Vagina (tissue), 2 donors: ENCODE data around the gene COL1A2. TPM values are rescaled to one million over a fixed set of nuclear protein-coding genes. Genes with fewer than 3 reads are reported as not detected.
A peak's percentile ranks its signal among the peaks of the same experiment; 100 is the strongest.

Source experiments
- DNase-seq, 2 donors: peaks; one replicate each; pipeline ENCODE4 v3.0.0-alpha.2; 2017; ENCODE audit errors: extremely low spot score in 2 of 2
- H3K27ac ChIP-seq: fragments of 200-600 bp; sonication (generic); one replicate; pipeline ENCODE4 v1.5.1; 2019
- H3K27me3 ChIP-seq: fragments of 200-600 bp; sonication (generic); one replicate; pipeline ENCODE4 v1.5.1; 2019
- H3K36me3 ChIP-seq, 2 donors: fragments of 200-600 bp; sonication (generic); one replicate each; pipeline ENCODE4 v1.5.1; 2017 to 2019
- H3K4me1 ChIP-seq: fragments of 200-600 bp; sonication (generic); one replicate; pipeline ENCODE4 v1.5.1; 2019
- H3K4me3 ChIP-seq, 2 donors: fragments of 200-600 bp; sonication (generic); 1 replicate in 1 of 2; 2 replicates in 1 of 2; pipeline ENCODE4 v1.5.1; 2016 to 2019
- H3K9me3 ChIP-seq: fragments of 200-600 bp; sonication (generic); one replicate; pipeline ENCODE4 v1.5.1; 2019
- POLR2A ChIP-seq, 2 donors: fragments of 450-650 bp; IDR thresholded peaks; one replicate each; pipeline ENCODE4 v1.6.1; 2017; ENCODE audit warnings: antibody characterized with exemption in 2 of 2, mild to moderate bottlenecking in 2 of 2, moderate library complexity in 2 of 2
- POLR2AphosphoS5 ChIP-seq, 2 donors: sonication (generic); formaldehyde crosslinking; IDR thresholded peaks; one replicate each; pipeline ENCODE4 v1.9.0; 2017; ENCODE audit warnings: antibody characterized with exemption in 2 of 2, mild to moderate bottlenecking in 2 of 2, low read depth in 1 of 2; ENCODE audit not compliant: insufficient read depth in 1 of 2
- intact Hi-C: fragments of 100-400 bp; cut with DNase I; formaldehyde crosslinking; loops from one replicate; pipeline ENCODE4 v1.15.1; 2023
- total RNA-seq: library from RNA; depleted of rRNA; stranded (reverse); fragments of >200 nt; gene quantifications from one replicate; pipeline ENCODE4 v1.2.3, GENCODE V29; 2016
- TF ChIP-seq, protein P1 (sequence below), 3 experiments: fragments of 450-650 bp in 2 of 3; fragments of 200-600 bp in 1 of 3; sonication (generic) in 1 of 3; IDR thresholded peaks; one replicate each; pipeline ENCODE4 v1.5.1; 2017 to 2019; ENCODE audit warnings: antibody characterized with exemption in 3 of 3, mild to moderate bottlenecking in 2 of 3, moderate library complexity in 2 of 3

Gene COL1A2
- total RNA-seq, 1 donor from 2014 or later, result 199 TPM

DNA sequence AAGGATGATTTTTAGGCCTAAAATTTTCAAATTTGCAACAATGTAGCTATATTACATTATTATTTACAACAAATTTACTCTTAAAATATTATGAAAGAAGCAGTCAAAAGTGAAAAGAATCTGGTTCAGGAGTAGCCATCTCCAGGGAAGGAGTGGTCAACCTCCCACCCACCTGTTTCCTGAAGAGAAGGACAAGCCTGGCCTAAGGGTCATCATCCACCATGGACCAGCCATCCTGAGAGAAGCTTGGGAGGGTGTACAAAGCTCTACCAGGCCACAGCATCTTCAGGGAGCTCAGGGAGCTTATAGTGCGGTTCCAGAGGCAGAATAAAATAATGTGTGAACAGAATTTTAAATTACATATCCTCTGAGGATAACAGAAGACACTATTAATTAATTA lies 38.1 kb downstream of the COL1A2 start:
- H3K27ac ChIP-seq, result no peak overlapping the region
- H3K4me1 ChIP-seq, result no peaks in the 10 kb centered on the region
- no peaks in the 10 kb centered on the region for H3K27me3 ChIP-seq
- no peak for DNase-seq
- H3K36me3 ChIP-seq, result peaks cover 0 to 2% of the 10 kb centered on the region in 2 donors
- H3K9me3 ChIP-seq, result no peaks in the 10 kb centered on the region
- TF ChIP-seq, protein P1, sequence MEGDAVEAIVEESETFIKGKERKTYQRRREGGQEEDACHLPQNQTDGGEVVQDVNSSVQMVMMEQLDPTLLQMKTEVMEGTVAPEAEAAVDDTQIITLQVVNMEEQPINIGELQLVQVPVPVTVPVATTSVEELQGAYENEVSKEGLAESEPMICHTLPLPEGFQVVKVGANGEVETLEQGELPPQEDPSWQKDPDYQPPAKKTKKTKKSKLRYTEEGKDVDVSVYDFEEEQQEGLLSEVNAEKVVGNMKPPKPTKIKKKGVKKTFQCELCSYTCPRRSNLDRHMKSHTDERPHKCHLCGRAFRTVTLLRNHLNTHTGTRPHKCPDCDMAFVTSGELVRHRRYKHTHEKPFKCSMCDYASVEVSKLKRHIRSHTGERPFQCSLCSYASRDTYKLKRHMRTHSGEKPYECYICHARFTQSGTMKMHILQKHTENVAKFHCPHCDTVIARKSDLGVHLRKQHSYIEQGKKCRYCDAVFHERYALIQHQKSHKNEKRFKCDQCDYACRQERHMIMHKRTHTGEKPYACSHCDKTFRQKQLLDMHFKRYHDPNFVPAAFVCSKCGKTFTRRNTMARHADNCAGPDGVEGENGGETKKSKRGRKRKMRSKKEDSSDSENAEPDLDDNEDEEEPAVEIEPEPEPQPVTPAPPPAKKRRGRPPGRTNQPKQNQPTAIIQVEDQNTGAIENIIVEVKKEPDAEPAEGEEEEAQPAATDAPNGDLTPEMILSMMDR (IDR thresholded peaks at IDR 0.05), result no peak
- TF ChIP-seq POLR2A (IDR thresholded peaks at IDR 0.05) (no peak), POLR2AphosphoS5 (IDR thresholded peaks at IDR 0.05; ENCODE audit: insufficient read depth in 1 of 2, low read depth in 1 of 2) (no peak)
- no peak overlapping the region for H3K4me3 ChIP-seq
- intact Hi-C loops, result no loop called here

GRCh38 chr7:94433224-94433623 lies 38.5 kb downstream of the COL1A2 start:
- Histone ChIP-seq H3K27ac (no peak overlapping the region), H3K4me3 (no peak overlapping the region), H3K36me3 (no peaks in the 10 kb centered on the region), H3K27me3 (no peaks in the 10 kb centered on the region), H3K4me1 (no peaks in the 10 kb centered on the region), H3K9me3 (no peaks in the 10 kb centered on the region)
- intact Hi-C loops, result no loop called here
- DNase-seq, result no peak
- TF ChIP-seq, protein P1 (IDR thresholded peaks at IDR 0.05), result no peak
- TF ChIP-seq POLR2AphosphoS5 (IDR thresholded peaks at IDR 0.05; ENCODE audit: insufficient read depth in 1 of 2, low read depth in 1 of 2), result no peak
- TF ChIP-seq POLR2A (IDR thresholded peaks at IDR 0.05), result no peak

DNA sequence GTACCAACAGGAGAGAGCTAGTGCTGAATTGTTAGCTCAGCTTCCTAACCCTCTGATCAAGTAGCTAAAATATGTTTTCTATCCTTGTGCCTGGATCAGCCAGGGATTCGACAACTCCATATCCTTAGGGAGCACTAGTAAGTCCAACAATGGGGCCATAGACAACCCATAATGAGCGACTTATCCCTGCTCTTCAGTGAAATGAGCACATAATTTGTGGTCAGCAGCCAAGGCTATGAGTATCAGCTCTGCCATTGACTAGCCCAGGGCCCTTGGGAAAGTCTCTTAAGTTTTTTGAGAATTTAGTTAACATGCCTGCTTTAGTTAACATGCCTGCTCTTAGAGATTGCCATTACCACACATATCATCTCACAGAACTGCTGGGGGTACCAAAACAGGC lies 39.3 kb downstream of the COL1A2 start:
- intact Hi-C loops, result no loop called here
- no peaks in the 10 kb centered on the region for H3K27me3 ChIP-seq
- TF ChIP-seq, protein P1 (IDR thresholded peaks at IDR 0.05), result no peak
- TF ChIP-seq POLR2AphosphoS5 (IDR thresholded peaks at IDR 0.05; ENCODE audit: insufficient read depth in 1 of 2, low read depth in 1 of 2) (no peak), POLR2A (IDR thresholded peaks at IDR 0.05) (no peak)
- DNase-seq, result no peak
- no peak overlapping the region for H3K4me3 ChIP-seq
- H3K27ac ChIP-seq, result no peak overlapping the region
- no peaks in the 10 kb centered on the region for H3K9me3 ChIP-seq
- no peaks in the 10 kb centered on the region for H3K4me1 ChIP-seq
- H3K36me3 ChIP-seq, result no peaks in the 10 kb centered on the region

GRCh38 chr7:94436018-94436604 lies 41.4 kb downstream of the COL1A2 start:
- no peaks in the 10 kb centered on the region for H3K4me1 ChIP-seq
- H3K36me3 ChIP-seq, result no peaks in the 10 kb centered on the region
- no peak overlapping the region for H3K27ac ChIP-seq
- no peak for DNase-seq
- no peaks in the 10 kb centered on the region for H3K9me3 ChIP-seq
- no peak overlapping the region for H3K4me3 ChIP-seq
- H3K27me3 ChIP-seq, result no peaks in the 10 kb centered on the region
- TF ChIP-seq POLR2A (IDR thresholded peaks at IDR 0.05), result no peak
- TF ChIP-seq, protein P1 (IDR thresholded peaks at IDR 0.05), result peak; percentile 34 to 68 (median 46)
- intact Hi-C loops, result no loop called here

- TF ChIP-seq, protein P1 (IDR thresholded peaks at IDR 0.05), result no peak
- no peak for TF ChIP-seq POLR2A (IDR thresholded peaks at IDR 0.05)
- TF ChIP-seq POLR2AphosphoS5 (IDR thresholded peaks at IDR 0.05; ENCODE audit: insufficient read depth in 1 of 2, low read depth in 1 of 2), result no peak
- H3K9me3 ChIP-seq, result no peaks in the 10 kb centered on the region
- H3K36me3 ChIP-seq, result no peaks in the 10 kb centered on the region
- H3K27me3 ChIP-seq, result no peaks in the 10 kb centered on the region
- H3K4me3 ChIP-seq, result no peak overlapping the region
- H3K4me1 ChIP-seq, result no peaks in the 10 kb centered on the region
- H3K27ac ChIP-seq, result no peak overlapping the region
- DNase-seq, result no peak
- intact Hi-C loops, result no loop called here
Observed at GRCh38 chr7:94436700-94437099, 42.0 kb downstream of the COL1A2 start.
